ENCODE data around the gene SEPTIN8.

Gene SEPTIN8

GRCh38 chr5:132779961-132780360 is 2.9 kb upstream of the SEPTIN8 start:
- DNase-seq: no peak

- no peak for DNase-seq
These were observed 1.8 kb upstream of the SEPTIN8 start for GRCh38 chr5:132778856-132779255.

GRCh38 chr5:132778129-132778528 is 1.1 kb upstream of the SEPTIN8 start:
- no peak for DNase-seq

- DNase-seq: no peak
These were observed 166 bp downstream of the SEPTIN8 start for GRCh38 chr5:132776938-132777208.

- no peak for DNase-seq
These were observed 705 bp downstream of the SEPTIN8 start for GRCh38 chr5:132776131-132776937.

- DNase-seq: no peak
These were observed 1.5 kb downstream of the SEPTIN8 start for GRCh38 chr5:132775476-132775961.

- no peak for DNase-seq
These were observed 2.1 kb downstream of the SEPTIN8 start for GRCh38 chr5:132774896-132775295.

GRCh38 chr5:132774406-132774805 is 2.6 kb downstream of the SEPTIN8 start:
- DNase-seq: no peak

- no peak for DNase-seq
These were observed 3.3 kb downstream of the SEPTIN8 start for GRCh38 chr5:132773601-132774355.

GRCh38 chr5:132773114-132773513 is 3.9 kb downstream of the SEPTIN8 start:
- DNase-seq: no peak

GRCh38 chr5:132772291-132773070 is 4.6 kb downstream of the SEPTIN8 start:
- DNase-seq: no peak

- DNase-seq: no peak
These were observed 5.5 kb downstream of the SEPTIN8 start for GRCh38 chr5:132771503-132771998.

GRCh38 chr5:132770476-132771159 is 6.4 kb downstream of the SEPTIN8 start:
- DNase-seq: no peak

- no peak for DNase-seq
These were observed 8.6 kb downstream of the SEPTIN8 start for GRCh38 chr5:132768485-132768868.

- DNase-seq: no peak
These were observed 9.9 kb downstream of the SEPTIN8 start for GRCh38 chr5:132767150-132767549.

GRCh38 chr5:132766806-132767055 is 10.3 kb downstream of the SEPTIN8 start:
- no peak for DNase-seq

GRCh38 chr5:132766020-132766805 is 10.8 kb downstream of the SEPTIN8 start:
- DNase-seq: no peak

- no peak for DNase-seq
These were observed 11.6 kb downstream of the SEPTIN8 start for GRCh38 chr5:132765311-132766019.

- no peak for DNase-seq
These were observed 12.3 kb downstream of the SEPTIN8 start for GRCh38 chr5:132764671-132765238.

- no peak for DNase-seq
These were observed 13.0 kb downstream of the SEPTIN8 start for GRCh38 chr5:132764051-132764450.
